Osteocyte (in vitro differentiated cells): ENCODE measurements around the gene PRPF8. TPM values are rescaled to one million over a fixed set of nuclear protein-coding genes. Genes with fewer than 3 reads are reported as not detected.
"Not testable (repeated sequence)": the region's sequence is repeated elsewhere in the genome, so short reads cannot be mapped to it uniquely, and the experiment has no call there.

ENCODE experiments used
- DNase-seq: peaks from one replicate; pipeline ENCODE4 v3.0.0; 2021; ENCODE audit warnings: mixed read lengths; ENCODE audit not compliant: unreplicated experiment; ENCODE audit errors: extremely low spot score
- H3K27ac Mint-ChIP-seq: one replicate; pipeline ENCODE4 v1.8.0; 2021; ENCODE audit warnings: mild to moderate bottlenecking, mixed read lengths; ENCODE audit not compliant: unreplicated experiment
- H3K27me3 Mint-ChIP-seq: one replicate; pipeline ENCODE4 v1.8.0; 2021; ENCODE audit warnings: mixed read lengths; ENCODE audit not compliant: unreplicated experiment
- H3K36me3 Mint-ChIP-seq: one replicate; pipeline ENCODE4 v1.8.0; 2021; ENCODE audit warnings: mixed read lengths; ENCODE audit not compliant: unreplicated experiment
- H3K4me1 Mint-ChIP-seq: one replicate; pipeline ENCODE4 v1.8.0; 2021; ENCODE audit warnings: mixed read lengths; ENCODE audit not compliant: unreplicated experiment
- H3K4me3 Mint-ChIP-seq: one replicate; pipeline ENCODE4 v1.8.0; 2021; ENCODE audit warnings: mild to moderate bottlenecking, moderate library complexity, mixed read lengths; ENCODE audit not compliant: unreplicated experiment
- H3K9me3 Mint-ChIP-seq: one replicate; pipeline ENCODE4 v1.8.0; 2021; ENCODE audit warnings: mixed read lengths; ENCODE audit not compliant: unreplicated experiment
- CTCF ChIP-seq: fragments of 200-600 bp; sonication (generic); IDR thresholded peaks from 2 replicates; pipeline ENCODE4 v1.5.0; 2021; ENCODE audit warnings: antibody characterized with exemption, mild to moderate bottlenecking, moderate library complexity
- total RNA-seq: library from RNA; stranded (reverse); gene quantifications from 2 replicates; pipeline ENCODE4 v1.2.1, GENCODE V29; 2021

Gene PRPF8
- total RNA-seq, 1 donor from 2014 or later: 238 TPM

GRCh38 chr17:1703063-1703462 lies 18.4 kb upstream of the PRPF8 start:
- Mint-ChIP-seq H3K36me3 (peaks cover 4% of the 10 kb centered on the region), H3K27ac (no peak overlapping the region), H3K4me1 (no peaks in the 10 kb centered on the region), H3K27me3 (no peaks in the 10 kb centered on the region), H3K9me3 (no peaks in the 10 kb centered on the region), H3K4me3 (no peak overlapping the region)
- no peak for DNase-seq
- TF ChIP-seq CTCF: no peak

GRCh38 chr17:1699891-1700290 lies 15.2 kb upstream of the PRPF8 start:
- H3K4me3 Mint-ChIP-seq, H3K36me3 Mint-ChIP-seq, H3K27me3 Mint-ChIP-seq, H3K27ac Mint-ChIP-seq, DNase-seq, H3K9me3 Mint-ChIP-seq, H3K4me1 Mint-ChIP-seq: not testable (repeated sequence)

GRCh38 chr17:1697681-1698080 lies 13.0 kb upstream of the PRPF8 start:
- Mint-ChIP-seq H3K27ac (no peak overlapping the region), H3K27me3 (no peaks in the 10 kb centered on the region), H3K4me1 (no peaks in the 10 kb centered on the region), H3K4me3 (no peak overlapping the region), H3K9me3 (no peaks in the 10 kb centered on the region), H3K36me3 (no peaks in the 10 kb centered on the region)
- no peak for TF ChIP-seq CTCF
- no peak for DNase-seq

- no peaks in the 10 kb centered on the region for H3K36me3 Mint-ChIP-seq
- no peak overlapping the region for H3K4me3 Mint-ChIP-seq
- H3K27ac Mint-ChIP-seq: no peak overlapping the region
- no peaks in the 10 kb centered on the region for H3K9me3 Mint-ChIP-seq
- DNase-seq: no peak
- no peak for TF ChIP-seq CTCF
- no peaks in the 10 kb centered on the region for H3K27me3 Mint-ChIP-seq
- H3K4me1 Mint-ChIP-seq: no peaks in the 10 kb centered on the region
Measured at GRCh38 chr17:1695365-1695764, 10.7 kb upstream of the PRPF8 start.

- Mint-ChIP-seq H3K27me3 (no peaks in the 10 kb centered on the region), H3K4me1 (no peaks in the 10 kb centered on the region), H3K4me3 (no peak overlapping the region), H3K9me3 (no peaks in the 10 kb centered on the region), H3K27ac (no peak overlapping the region), H3K36me3 (no peaks in the 10 kb centered on the region)
- no peak for DNase-seq
- TF ChIP-seq CTCF: no peak
Measured at GRCh38 chr17:1693339-1693738, 8.7 kb upstream of the PRPF8 start.
